HG02884 (cell line): ENCODE results near the gene WDFY4.

Experiments used
- ATAC-seq: cut with Tn5 transposase; IDR thresholded peaks from one replicate; pipeline ENCODE4 v1.9.1; 2021; ENCODE audit warnings: mild to moderate bottlenecking, moderate library complexity; ENCODE audit not compliant: unreplicated experiment

Gene WDFY4

GRCh38 chr10:48839809-48840679 is 155.4 kb downstream of the WDFY4 start:
- ATAC-seq, result no peak

GRCh38 chr10:48842231-48842630 is 157.6 kb downstream of the WDFY4 start:
- no peak for ATAC-seq

DNA sequence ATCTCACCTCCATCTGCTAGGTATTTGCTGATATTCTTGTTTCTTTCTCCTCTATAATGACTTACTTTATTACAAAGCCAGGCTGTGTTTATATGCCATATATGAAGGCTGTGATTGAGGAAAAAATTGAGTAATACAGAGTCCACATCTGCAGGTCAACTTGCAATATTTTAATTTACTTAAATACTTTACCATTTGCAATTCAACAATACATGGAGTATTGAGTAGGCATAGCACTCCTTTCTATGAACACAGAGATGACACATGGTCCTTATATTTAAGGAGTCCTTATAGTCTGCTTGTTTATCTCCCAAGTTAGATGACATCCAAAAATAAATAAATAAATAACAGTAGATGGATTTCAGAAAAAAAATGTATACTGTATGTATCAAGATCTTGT is 158.5 kb downstream of the WDFY4 start:
- no peak for ATAC-seq

- ATAC-seq, result no peak
Measured at GRCh38 chr10:48844616-48845015, 159.9 kb downstream of the WDFY4 start.

DNA sequence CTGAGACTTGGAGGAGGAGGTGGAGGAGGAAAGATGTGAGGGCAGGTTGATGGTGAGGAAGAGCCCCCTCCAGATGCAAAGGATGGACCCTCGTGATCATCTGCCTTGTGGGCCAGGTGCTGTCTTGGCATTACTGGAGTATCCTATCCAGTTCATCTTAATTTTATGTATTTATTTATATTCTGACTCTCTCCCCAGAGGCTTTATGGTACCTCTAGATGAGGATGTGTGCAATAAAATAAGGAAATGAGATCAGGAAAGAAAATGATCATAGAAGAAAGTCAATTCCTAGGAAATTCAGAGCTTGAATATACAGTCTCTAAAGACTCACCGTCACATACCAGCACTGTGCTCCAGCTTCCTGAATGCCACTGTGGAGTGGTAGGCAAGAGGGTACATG is 160.8 kb downstream of the WDFY4 start:
- ATAC-seq, result no peak

GRCh38 chr10:48847691-48848090 is 163.0 kb downstream of the WDFY4 start:
- no peak for ATAC-seq

GRCh38 chr10:48856855-48857254 is 172.2 kb downstream of the WDFY4 start:
- no peak for ATAC-seq

DNA sequence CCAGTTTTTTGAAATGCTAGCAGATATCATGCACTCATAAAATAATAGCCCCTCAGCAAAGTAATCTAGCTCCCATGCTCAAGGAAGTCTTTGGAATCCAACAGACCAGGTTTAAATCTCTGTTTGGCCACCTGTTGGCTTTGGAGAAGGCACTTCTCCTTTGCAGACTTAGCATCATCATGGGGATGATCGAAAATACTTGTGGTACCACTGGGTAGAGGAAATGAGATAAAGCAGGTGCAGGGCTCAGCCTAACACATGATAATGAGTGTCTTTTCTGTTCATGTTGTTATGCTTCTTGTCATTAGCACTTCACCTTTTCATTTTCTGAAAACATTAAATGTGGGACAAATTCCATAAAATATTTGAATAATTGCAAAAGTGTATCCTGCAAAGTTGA is 187.6 kb downstream of the WDFY4 start:
- no peak for ATAC-seq

GRCh38 chr10:48878091-48878490 is 193.4 kb downstream of the WDFY4 start:
- ATAC-seq, result no peak

GRCh38 chr10:48879451-48879850 is 194.8 kb downstream of the WDFY4 start:
- ATAC-seq, result no peak

DNA sequence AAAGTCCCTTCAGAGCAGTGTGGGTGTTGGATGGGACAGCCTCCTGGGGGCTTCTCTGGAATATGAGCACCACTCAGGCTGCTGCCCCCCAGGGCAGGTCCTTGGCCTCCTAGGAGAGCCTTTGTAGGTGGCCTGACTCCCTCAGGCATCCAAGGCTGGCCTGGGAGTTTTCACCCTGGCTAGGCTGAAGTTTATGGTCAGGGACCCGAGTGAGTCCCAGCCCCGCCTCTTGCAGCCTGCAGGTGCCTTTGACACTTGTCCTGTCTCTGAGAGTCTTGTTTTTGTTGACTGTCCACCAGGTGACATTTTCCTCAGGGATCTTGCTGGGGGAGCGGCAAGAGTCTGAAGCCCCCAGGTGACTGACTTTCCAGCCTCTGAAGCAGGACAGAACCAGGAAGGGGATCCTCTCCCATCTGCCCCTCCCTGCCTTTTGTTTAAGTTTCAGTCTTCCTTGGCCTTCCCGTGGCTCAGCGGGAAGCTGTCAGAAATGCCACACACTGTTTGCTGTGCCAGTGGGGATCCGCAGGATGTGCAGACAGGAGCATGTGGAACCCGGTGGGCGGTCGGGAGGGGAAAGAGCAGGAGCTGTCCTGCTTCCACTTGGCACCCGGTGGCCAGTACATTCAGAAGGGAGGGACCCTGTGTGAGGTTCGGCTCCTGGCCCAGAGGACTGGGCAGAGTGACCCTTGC is 195.5 kb downstream of the WDFY4 start:
- no peak for ATAC-seq

GRCh38 chr10:48881937-48882336 is 197.3 kb downstream of the WDFY4 start:
- no peak for ATAC-seq

DNA sequence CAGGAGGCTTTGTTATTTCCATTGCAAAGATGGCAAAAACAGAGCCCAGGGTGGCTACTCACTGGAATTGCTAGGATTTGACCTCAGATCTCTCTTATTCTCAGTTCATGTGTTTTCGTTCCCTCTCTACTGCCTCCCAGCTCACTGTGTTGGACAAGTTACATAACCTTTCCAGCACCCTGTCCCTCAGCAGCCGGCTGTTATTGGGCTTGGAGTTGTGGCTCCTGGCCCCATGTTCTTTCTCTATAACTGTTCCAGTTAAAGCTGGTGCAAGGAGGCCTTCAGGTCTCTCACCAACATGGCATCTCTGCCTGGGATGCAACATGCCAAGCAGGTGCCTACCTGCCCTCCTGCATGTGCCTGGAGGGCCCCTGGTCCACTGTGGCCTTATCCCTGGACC is 198.2 kb downstream of the WDFY4 start:
- ATAC-seq, result no peak

DNA sequence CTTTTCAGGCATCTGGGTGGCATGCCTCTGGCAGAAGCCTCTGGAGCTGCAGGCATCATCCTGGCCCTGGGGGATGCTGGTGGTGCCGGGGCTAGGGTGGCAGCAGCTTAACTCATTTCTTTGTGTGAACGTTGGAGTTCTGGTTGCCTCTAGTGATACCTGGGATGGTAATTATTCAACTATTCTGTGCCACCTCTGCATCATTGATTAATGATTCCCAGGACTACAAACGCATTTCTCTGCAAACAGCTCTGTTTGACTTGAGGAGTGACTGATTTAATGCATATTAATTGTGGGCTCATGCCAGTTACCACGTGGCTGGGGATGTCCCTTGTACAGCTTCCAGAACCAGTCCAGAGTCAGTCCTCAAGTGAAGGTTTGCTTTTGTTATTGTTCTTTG is 199.0 kb downstream of the WDFY4 start:
- no peak for ATAC-seq

GRCh38 chr10:48884179-48885045 is 199.7 kb downstream of the WDFY4 start:
- ATAC-seq, result no peak

DNA sequence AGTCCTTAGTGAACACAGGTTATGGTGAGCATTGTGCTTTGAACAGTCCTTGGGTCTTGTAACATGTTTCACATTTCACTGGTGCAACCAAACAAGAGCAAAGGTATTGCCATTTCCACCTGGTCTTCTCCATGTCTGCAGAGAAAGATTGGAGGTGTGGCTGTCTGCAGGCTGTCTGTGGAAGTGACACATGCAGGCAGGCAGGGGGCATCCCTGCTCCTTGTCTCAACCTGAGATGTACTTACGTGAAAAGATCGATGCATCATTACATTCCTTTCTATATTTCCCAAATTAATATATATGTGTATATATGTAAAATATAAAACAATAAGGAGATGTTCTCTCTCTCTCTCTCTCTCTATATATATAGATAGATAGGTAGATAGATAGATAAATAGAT is 200.7 kb downstream of the WDFY4 start:
- no peak for ATAC-seq

- no peak for ATAC-seq
Measured at GRCh38 chr10:48887982-48888381, 203.3 kb downstream of the WDFY4 start.

GRCh38 chr10:48890888-48891850 is 206.5 kb downstream of the WDFY4 start:
- ATAC-seq, result no peak

- ATAC-seq, result no peak
Measured at GRCh38 chr10:48894911-48895802, 210.5 kb downstream of the WDFY4 start.
